Lower leg skin (tissue), 3 donors: ENCODE measurements around the gene AIG1.

Source experiments
- CTCF ChIP-seq, 3 donors: fragments of 450-650 bp; IDR thresholded peaks; one replicate each; pipeline ENCODE4 v1.5.1; 2016; ENCODE audit warnings: antibody characterized with exemption in 3 of 3, mild to moderate bottlenecking in 3 of 3, moderate library complexity in 2 of 3
- POLR2A ChIP-seq, 2 donors: fragments of 450-650 bp; IDR thresholded peaks; one replicate each; pipeline ENCODE4 v1.6.1; 2016 to 2017; ENCODE audit warnings: antibody characterized with exemption in 2 of 2, mild to moderate bottlenecking in 1 of 2, moderate library complexity in 1 of 2

- TF ChIP-seq CTCF (IDR thresholded peaks at IDR 0.05) (no peak), POLR2A (IDR thresholded peaks at IDR 0.05) (no peak)
Observed at GRCh38 chr6:143149771-143150170, 89.1 kb downstream of the AIG1 start.
